Measurements from ENCODE around the gene VPS41. TPM values are rescaled to one million over a fixed set of nuclear protein-coding genes. Genes with fewer than 3 reads are reported as not detected.
A peak's percentile ranks its signal among the peaks of the same experiment; 100 is the strongest.

Gene VPS41
- polyA plus RNA-seq, 1 experiment, result 15.7 TPM

GRCh38 chr7:38740041-38740440, 168.9 kb downstream of the VPS41 start:
- ChIA-PET CTCF (interaction anchor here (0.8 kb wide), 1 partner anchor 49 kb away, joined by 3 read pairs; no protein-coding TSS in a partner anchor), POLR2A (interaction anchor here (0.5 kb wide), 1 partner anchor 12 kb away, joined by 3 read pairs; no protein-coding TSS in a partner anchor)
- TF ChIP-seq CTCF (IDR thresholded peaks at IDR 0.05; ENCODE audit: insufficient read depth, low read depth, low read length), result no peak
- no peak for DNase-seq (ENCODE audit: low read depth)
- no peaks in the 10 kb centered on the region; the same call in 1 of the 2 replicates for H3K36me3 ChIP-seq (ENCODE audit: control insufficient read depth, insufficient read depth, low read length)
- H3K4me3 ChIP-seq (ENCODE audit: low read depth, low read length), result no peak overlapping the region
- H3K27me3 ChIP-seq (ENCODE audit: control insufficient read depth, insufficient read depth, low read length), result no peaks in the 10 kb centered on the region

GRCh38 chr7:38736138-38736537, 172.9 kb downstream of the VPS41 start:
- no peaks in the 10 kb centered on the region for H3K27me3 ChIP-seq (ENCODE audit: control insufficient read depth, insufficient read depth, low read length)
- POLR2A ChIA-PET, result no interaction called here
- CTCF ChIA-PET, result interaction anchor here (1.9 kb wide), 1 partner anchor 13 kb away, joined by 8 read pairs; no protein-coding TSS in a partner anchor
- no peak overlapping the region for H3K4me3 ChIP-seq (ENCODE audit: low read depth, low read length)
- no peak for DNase-seq (ENCODE audit: low read depth)
- no peaks in the 10 kb centered on the region; the same call in 1 of the 2 replicates for H3K36me3 ChIP-seq (ENCODE audit: control insufficient read depth, insufficient read depth, low read length)
- TF ChIP-seq CTCF (IDR thresholded peaks at IDR 0.05; ENCODE audit: insufficient read depth, low read depth, low read length), result no peak

GRCh38 chr7:38731215-38731614, 177.8 kb downstream of the VPS41 start:
- DNase-seq (ENCODE audit: low read depth), result peak; percentile 17
- Histone ChIP-seq H3K4me3 (ENCODE audit: low read depth, low read length) (no peak overlapping the region), H3K27me3 (ENCODE audit: control insufficient read depth, insufficient read depth, low read length) (no peaks in the 10 kb centered on the region), H3K36me3 (ENCODE audit: control insufficient read depth, insufficient read depth, low read length) (no peaks in the 10 kb centered on the region; the same call in 1 of the 2 replicates)
- TF ChIP-seq CTCF (IDR thresholded peaks at IDR 0.05; ENCODE audit: insufficient read depth, low read depth, low read length), result no peak
- CTCF ChIA-PET, result no interaction called here
- POLR2A ChIA-PET, result no interaction called here

- Histone ChIP-seq H3K27me3 (ENCODE audit: control insufficient read depth, insufficient read depth, low read length) (no peaks in the 10 kb centered on the region), H3K4me3 (ENCODE audit: low read depth, low read length) (no peak overlapping the region), H3K36me3 (ENCODE audit: control insufficient read depth, insufficient read depth, low read length) (no peaks in the 10 kb centered on the region; the same call in 1 of the 2 replicates)
- TF ChIP-seq CTCF (IDR thresholded peaks at IDR 0.05; ENCODE audit: insufficient read depth, low read depth, low read length), result no peak
- ChIA-PET CTCF (no interaction called here), POLR2A (interaction anchor here (0.7 kb wide), 1 partner anchor 11 kb away, joined by 3 read pairs; no protein-coding TSS in a partner anchor)
- DNase-seq (ENCODE audit: low read depth), result no peak
These were observed 180.8 kb downstream of the VPS41 start for GRCh38 chr7:38728145-38728544.

- H3K36me3 ChIP-seq (ENCODE audit: control insufficient read depth, insufficient read depth, low read length), result no peaks in the 10 kb centered on the region; the same call in 1 of the 2 replicates
- H3K4me3 ChIP-seq (ENCODE audit: low read depth, low read length), result no peak overlapping the region
- no peak for TF ChIP-seq CTCF (IDR thresholded peaks at IDR 0.05; ENCODE audit: insufficient read depth, low read depth, low read length)
- CTCF ChIA-PET, result no interaction called here
- no peaks in the 10 kb centered on the region for H3K27me3 ChIP-seq (ENCODE audit: control insufficient read depth, insufficient read depth, low read length)
- POLR2A ChIA-PET, result interaction anchor here (0.7 kb wide), 1 partner anchor 12 kb away, joined by 3 read pairs; no protein-coding TSS in a partner anchor
- DNase-seq (ENCODE audit: low read depth), result no peak
These were observed 181.6 kb downstream of the VPS41 start for GRCh38 chr7:38727184-38727940.

All from BJ (cell line).